IMR-90 (cell line): ENCODE measurements around the gene C1QTNF8. TPM values are rescaled to one million over a fixed set of nuclear protein-coding genes. Genes with fewer than 3 reads are reported as not detected.

Source experiments
- ATAC-seq: fragments of 200-7000 bp; cut with Tn5 transposase; 2 replicates; pipeline ENCODE4 v1.9.1; 2020; ENCODE audit warnings: low read depth, mild to moderate bottlenecking, moderate library complexity
- BruUV-seq: library from RNA; stranded (reverse); fragments of 400-500 nt; replicated peaks from 2 replicates; lab custom pipeline; 2021; lab: Mats Ljungman, UMichigan
- CTCF ChIA-PET: fragments of 300-600 bp; formaldehyde crosslinking; extraction: SDS; loops from one replicate; lab custom pipeline; 2021; ENCODE audit warnings: antibody characterized with exemption; lab: Yijun Ruan, JAX
- POLR2A ChIA-PET: fragments of 300-600 bp; sonication (Branson Sonifier 250); formaldehyde crosslinking; loops from one replicate; lab custom pipeline; 2022; ENCODE audit warnings: antibody characterized with exemption; ENCODE audit not compliant: unreplicated experiment; lab: Charles Lee
- DNase-seq: peaks from one replicate; pipeline ENCODE4 v3.0.0; 2013
- H2AFZ ChIP-seq: replicated peaks from 2 replicates; pipeline ENCODE3; 2013; ENCODE audit warnings: low read length, mild to moderate bottlenecking; ENCODE audit not compliant: poor library complexity
- H2AK5ac ChIP-seq: 2 replicates; pipeline ENCODE4 v1.6.1; 2013; ENCODE audit warnings: low read depth, low read length, inconsistent platforms
- H2AK9ac ChIP-seq: replicated peaks from 2 replicates; pipeline ENCODE3; 2013; ENCODE audit warnings: mild to moderate bottlenecking, low read depth, low read length, moderate library complexity; ENCODE audit not compliant: poor library complexity
- H2BK120ac ChIP-seq: 2 replicates; pipeline ENCODE4 v1.6.1; 2013; ENCODE audit warnings: low read depth, low read length, inconsistent platforms
- H2BK15ac ChIP-seq: 3 replicates; pipeline ENCODE4 v1.6.1; 2013; ENCODE audit warnings: low read depth, low read length, inconsistent platforms
- H2BK20ac ChIP-seq: 2 replicates; pipeline ENCODE4 v1.6.1; 2013; ENCODE audit warnings: low read depth, mild to moderate bottlenecking, inconsistent platforms, low read length, moderate library complexity
- H2BK5ac ChIP-seq: 2 replicates; pipeline ENCODE4 v1.6.1; 2013; ENCODE audit warnings: mild to moderate bottlenecking, low read depth, low read length, inconsistent platforms; ENCODE audit not compliant: poor library complexity, severe bottlenecking
- H3K14ac ChIP-seq: replicated peaks from 2 replicates; pipeline ENCODE4 v1.6.1; 2013; ENCODE audit warnings: low read depth, low read length, inconsistent platforms
- H3K18ac ChIP-seq: 2 replicates; pipeline ENCODE4 v1.6.1; 2013; ENCODE audit warnings: low read depth, low read length, control low read depth
- H3K23ac ChIP-seq: 2 replicates; pipeline ENCODE4 v1.6.1; 2013; ENCODE audit warnings: low read depth, low read length, inconsistent platforms
- H3K27ac ChIP-seq: 2 replicates; pipeline ENCODE4 v1.5.1; 2013; ENCODE audit warnings: mild to moderate bottlenecking, control low read depth, low read length; ENCODE audit not compliant: insufficient read depth
- H3K27me3 ChIP-seq: 2 replicates; pipeline ENCODE4 v1.6.1; 2013; ENCODE audit warnings: low read length; ENCODE audit not compliant: control insufficient read depth, insufficient read depth
- H3K36me3 ChIP-seq: 2 replicates; pipeline ENCODE4 v1.6.1; 2013; ENCODE audit warnings: low read length, mixed read lengths; ENCODE audit not compliant: control insufficient read depth, insufficient read depth
- H3K4ac ChIP-seq: 2 replicates; pipeline ENCODE4 v1.6.1; 2013; ENCODE audit warnings: low read depth, low read length, inconsistent platforms
- H3K4me1 ChIP-seq: 2 replicates; pipeline ENCODE4 v1.6.1; 2013; ENCODE audit warnings: low read length, mixed read lengths; ENCODE audit not compliant: control insufficient read depth, insufficient read depth
- H3K4me2 ChIP-seq: 2 replicates; pipeline ENCODE4 v1.6.1; 2013; ENCODE audit warnings: low read depth, mild to moderate bottlenecking, control low read depth, low read length, moderate library complexity
- H3K4me3 ChIP-seq: 2 replicates; pipeline ENCODE4 v1.5.1; 2013; ENCODE audit warnings: low read depth, mild to moderate bottlenecking, control low read depth, low read length, moderate library complexity; ENCODE audit not compliant: insufficient read depth
- H3K56ac ChIP-seq: 2 replicates; pipeline ENCODE4 v1.6.1; 2013; ENCODE audit warnings: low read length, inconsistent platforms; ENCODE audit not compliant: insufficient read depth; ENCODE audit errors: extremely low read depth
- H3K79me1 ChIP-seq, 2 experiments: 2 replicates each; pipeline ENCODE4 v1.6.1; 2013; ENCODE audit warnings: low read length in 2 of 2, inconsistent platforms in 1 of 2, low read depth in 1 of 2
- H3K9ac ChIP-seq: 2 replicates; pipeline ENCODE4 v1.6.1; 2013; ENCODE audit warnings: low read depth, low read length, control low read depth
- H3K9me1 ChIP-seq: 2 replicates; pipeline ENCODE4 v1.6.1; 2013; ENCODE audit warnings: low read length, inconsistent platforms; ENCODE audit not compliant: insufficient read depth
- H3K9me3 ChIP-seq: 2 replicates; pipeline ENCODE4 v1.6.1; 2013; ENCODE audit warnings: low read length; ENCODE audit not compliant: control insufficient read depth, insufficient read depth
- H4K20me1 ChIP-seq: 2 replicates; pipeline ENCODE4 v1.6.1; 2013; ENCODE audit warnings: low read length, inconsistent platforms; ENCODE audit not compliant: insufficient read depth
- H4K5ac ChIP-seq: 2 replicates; pipeline ENCODE4 v1.6.1; 2013; ENCODE audit warnings: mild to moderate bottlenecking, low read depth, low read length, control low read depth
- H4K8ac ChIP-seq, 2 experiments: 2 replicates each; pipeline ENCODE4 v1.6.1; 2013; ENCODE audit warnings: low read depth in 2 of 2, low read length in 2 of 2, control low read depth in 1 of 2, inconsistent platforms in 1 of 2
- H4K91ac ChIP-seq: 2 replicates; pipeline ENCODE4 v1.6.1; 2013; ENCODE audit warnings: low read depth, low read length, inconsistent platforms; ENCODE audit not compliant: insufficient read depth
- BHLHE40 ChIP-seq: fragments of 150-350 bp; IDR thresholded peaks from 2 replicates; pipeline ENCODE4 v1.6.1; 2016; ENCODE audit warnings: mild to moderate bottlenecking, low read depth, low read length
- CEBPB ChIP-seq: IDR thresholded peaks from 2 replicates; pipeline ENCODE4 v1.6.1; 2012; ENCODE audit warnings: low read depth, low read length, improper control_type of control experiment
- CHD1 ChIP-seq: IDR thresholded peaks from 2 replicates; pipeline ENCODE4 v1.6.1; 2012; ENCODE audit warnings: low read depth, low read length, improper control_type of control experiment
- CTCF ChIP-seq: conservative IDR thresholded peaks from 2 replicates; pipeline ENCODE4 v1.5.1; 2012; ENCODE audit warnings: mild to moderate bottlenecking, low read depth, low read length, improper control_type of control experiment
- ELK1 ChIP-seq: fragments of 150-350 bp; IDR thresholded peaks from 2 replicates; pipeline ENCODE4 v1.6.1; 2016; ENCODE audit warnings: low read depth, mild to moderate bottlenecking, low read length, moderate library complexity, borderline replicate concordance
- FOS ChIP-seq: fragments of 150-350 bp; IDR thresholded peaks from 2 replicates; pipeline ENCODE4 v1.6.1; 2016; ENCODE audit warnings: low read depth, low read length
- MAFK ChIP-seq: IDR thresholded peaks from 2 replicates; pipeline ENCODE4 v1.6.1; 2012; ENCODE audit warnings: low read depth, low read length, improper control_type of control experiment
- MAZ ChIP-seq: IDR thresholded peaks from 2 replicates; pipeline ENCODE4 v1.6.1; 2012; ENCODE audit warnings: low read depth, mild to moderate bottlenecking, low read length, improper control_type of control experiment, moderate library complexity, borderline replicate concordance
- MXI1 ChIP-seq: IDR thresholded peaks from 2 replicates; pipeline ENCODE4 v1.6.1; 2012; ENCODE audit warnings: low read depth, mild to moderate bottlenecking, low read length, moderate library complexity, borderline replicate concordance
- NFE2L2 ChIP-seq: fragments of 150-350 bp; IDR thresholded peaks from 2 replicates; pipeline ENCODE4 v1.6.1; 2016; ENCODE audit warnings: low read depth, mild to moderate bottlenecking, low read length
- POLR2A ChIP-seq: IDR thresholded peaks from 2 replicates; pipeline ENCODE4 v1.6.1; 2012; ENCODE audit warnings: mild to moderate bottlenecking, low read depth, low read length
- RCOR1 ChIP-seq: IDR thresholded peaks from 2 replicates; pipeline ENCODE4 v1.6.1; 2012; ENCODE audit warnings: mild to moderate bottlenecking, low read length, improper control_type of control experiment; ENCODE audit not compliant: insufficient replicate concordance
- RFX5 ChIP-seq: IDR thresholded peaks from 2 replicates; pipeline ENCODE4 v1.8.0; 2012; ENCODE audit warnings: low read depth, mild to moderate bottlenecking, low read length, moderate library complexity
- SMC3 ChIP-seq: fragments of 150-350 bp; IDR thresholded peaks from 2 replicates; pipeline ENCODE4 v1.6.1; 2016; ENCODE audit warnings: low read depth, mild to moderate bottlenecking, antibody characterized with exemption, low read length, moderate library complexity
- USF2 ChIP-seq: fragments of 150-350 bp; IDR thresholded peaks from 2 replicates; pipeline ENCODE4 v1.6.1; 2017; ENCODE audit warnings: mild to moderate bottlenecking, antibody characterized with exemption, low read length, low read depth
- WGBS, 2 experiments: methylation state at CpG; one replicate each; pipeline versions ENCODE4 v1.1.5 to v1.1.7; 2013; ENCODE audit warnings: missing lambda C conversion rate in 2 of 2; ENCODE audit not compliant: insufficient read length in 1 of 2; ENCODE audit errors: extremely low coverage in 2 of 2; 5-methylcytosine and 5-hydroxymethylcytosine counted together
- dilution Hi-C: fragments of 300-500 bp; cut with HindIII; formaldehyde crosslinking; loops from one replicate; pipeline ENCODE4 v1.14.3; 2018; ENCODE audit warnings: low sequenced_read_pairs; ENCODE audit not compliant: unreplicated experiment
- in situ Hi-C: fragments of 300-500 bp; cut with MboI; formaldehyde crosslinking; loops from 3 replicates; pipeline ENCODE4 v1.14.3; 2019; ENCODE audit warnings: low sequenced_read_pairs, inconsistent platforms, mixed read lengths
- intact Hi-C: fragments of 100-400 bp; cut with micrococcal nuclease; formaldehyde crosslinking; loops from 2 replicates; pipeline ENCODE4 v1.10.0; 2022
- polyA plus RNA-seq, 3 experiments: library from polyadenylated mRNA; depleted of rRNA; stranded (reverse); fragments of >200 nt; gene quantifications; 2 replicates each; pipeline ENCODE4 v1.2.3, GENCODE V29; 2012; ENCODE audit warnings: low replicate concordance in 1 of 3
- total RNA-seq: library from RNA; depleted of rRNA; stranded (reverse); fragments of >200 nt; gene quantifications from 2 replicates; pipeline ENCODE4 v1.2.3, GENCODE V29; 2012

Gene C1QTNF8
- total and polyA plus RNA-seq, 2 of the 4 experiments (the other 2 are of a cell fraction) = not detected

GRCh38 chr16:1100084-1100800, 4.2 kb upstream of the C1QTNF8 start:
- no CpG with 5 or more reads among the region's 21 CpGs for WGBS, 2 experiments
- ATAC-seq = no peak
- H2AK5ac ChIP-seq = no peak overlapping the region
- H2BK5ac ChIP-seq = no peak overlapping the region
- H3K36me3 ChIP-seq = no peaks in the 10 kb centered on the region
- no peak overlapping the region for H3K56ac ChIP-seq
- 0 out of 2 replicates have a peak, but pooled peaks cover 2% of the 10 kb centered on the region for H3K4me1 ChIP-seq
- ChIA-PET POLR2A (interaction anchor here (0.5 kb wide), 1 partner anchor 351 kb away, joined by 4 read pairs; no protein-coding TSS in a partner anchor), CTCF (interaction anchor here (0.6 to 1.0 kb wide), 2 partner anchors 43 to 289 kb away, joined by 3 to 4 read pairs; no protein-coding TSS in a partner anchor)
- no peak overlapping the region for H3K9ac ChIP-seq
- no peaks in the 10 kb centered on the region for H4K20me1 ChIP-seq
- H3K9me3 ChIP-seq = no peaks in the 10 kb centered on the region
- DNase-seq = no peak
- H3K27me3 ChIP-seq = peaks cover 20% of the 10 kb centered on the region; the same call in 1 of the 2 replicates
- intact Hi-C loops (no loop called here), in situ Hi-C loops (no loop called here), dilution Hi-C loops (no loop called here)
- no peak overlapping the region for H3K4me2 ChIP-seq
- H3K14ac ChIP-seq = no peak overlapping the region
- H2AK9ac ChIP-seq = no peak overlapping the region
- no peak overlapping the region for H4K8ac ChIP-seq
- H3K27ac ChIP-seq = no peak overlapping the region
- no peak overlapping the region for H3K4me3 ChIP-seq
- no peaks in the 10 kb centered on the region for H3K79me1 ChIP-seq
- no peak overlapping the region for H4K91ac ChIP-seq
- no TSS peak for BruUV-seq
- H4K5ac ChIP-seq = no peak overlapping the region
- no peak overlapping the region for H2AFZ ChIP-seq
- H2BK20ac ChIP-seq = no peak overlapping the region
- H3K9me1 ChIP-seq = no peaks in the 10 kb centered on the region
- H3K18ac ChIP-seq = no peak overlapping the region
- no peak overlapping the region for H3K23ac ChIP-seq
- H3K4ac ChIP-seq = no peak overlapping the region
- H2BK120ac ChIP-seq = no peak overlapping the region
- no peak overlapping the region for H2BK15ac ChIP-seq
- TF ChIP-seq ELK1 (no peak), NFE2L2 (no peak), CEBPB (no peak), CHD1 (no peak), USF2 (no peak), SMC3 (no peak), RFX5 (no peak), MAZ (no peak), MXI1 (no peak), FOS (no peak), BHLHE40 (no peak), MAFK (no peak), POLR2A (no peak), RCOR1 (no peak), CTCF (no peak)
